Keratinocyte (primary cell): Measurements from ENCODE around the gene RFTN1. TPM values are rescaled to one million over a fixed set of nuclear protein-coding genes. Genes with fewer than 3 reads are reported as not detected.

Experiments
- DNase-seq: peaks from one replicate; pipeline ENCODE4 v3.0.0-alpha.2; 2011; ENCODE audit warnings: low read depth, missing footprints, low spot score
- FAIRE-seq: peaks from 2 replicates; lab custom pipeline; 2011; peaks lifted over from hg19 to GRCh38; lab: Jason Lieb, UNC
- H2AFZ ChIP-seq: 2 replicates; pipeline ENCODE4 v1.6.0; 2012; ENCODE audit warnings: low read length, control low read depth, inconsistent platforms; ENCODE audit not compliant: control insufficient read depth
- H3K27ac ChIP-seq: 2 replicates; pipeline ENCODE4 v1.5.1; 2011; ENCODE audit warnings: low read length; ENCODE audit not compliant: control insufficient read depth, insufficient read depth
- H3K27me3 ChIP-seq: 3 replicates; pipeline ENCODE4 v1.6.0; 2011; ENCODE audit warnings: low read length; ENCODE audit not compliant: control insufficient read depth, insufficient read depth; ENCODE audit errors: extremely low read depth
- H3K36me3 ChIP-seq, 2 experiments: 2 replicates in 1 of 2; 3 replicates in 1 of 2; pipeline ENCODE4 v1.5.1; 2011; ENCODE audit warnings: low read length in 2 of 2, mild to moderate bottlenecking in 1 of 2; ENCODE audit not compliant: control insufficient read depth in 2 of 2, insufficient read depth in 2 of 2; ENCODE audit errors: extremely low read depth in 1 of 2
- H3K4me1 ChIP-seq: 3 replicates; pipeline ENCODE4 v1.5.1; 2011; ENCODE audit warnings: low read length; ENCODE audit not compliant: control insufficient read depth, insufficient read depth; ENCODE audit errors: extremely low read depth
- H3K4me2 ChIP-seq: 3 replicates; pipeline ENCODE4 v1.6.0; 2011; ENCODE audit warnings: low read depth, low read length; ENCODE audit not compliant: control insufficient read depth, insufficient read depth; ENCODE audit errors: extremely low read depth
- H3K4me3 ChIP-seq, 3 experiments: fragments of 200-600 bp in 1 of 3; sonication (generic) in 1 of 3; 2 replicates in 2 of 3; 3 replicates in 1 of 3; pipeline ENCODE4 v1.5.1; 2011 to 2016; ENCODE audit warnings: low read length in 3 of 3, mild to moderate bottlenecking in 3 of 3, control low read depth in 2 of 3, inconsistent platforms in 1 of 3, low read depth in 1 of 3, mixed read lengths in 1 of 3, mixed run types in 1 of 3, moderate library complexity in 1 of 3; ENCODE audit not compliant: control insufficient read depth in 2 of 3, insufficient read depth in 2 of 3; ENCODE audit errors: extremely low read depth in 1 of 3
- H3K79me2 ChIP-seq: 2 replicates; pipeline ENCODE4 v1.6.0; 2012; ENCODE audit warnings: low read length; ENCODE audit not compliant: control insufficient read depth, insufficient read depth
- H3K9ac ChIP-seq: 3 replicates; pipeline ENCODE4 v1.6.0; 2011; ENCODE audit warnings: low read length; ENCODE audit not compliant: control insufficient read depth, insufficient read depth; ENCODE audit errors: extremely low read depth
- H3K9me1 ChIP-seq: 3 replicates; pipeline ENCODE4 v1.6.0; 2011; ENCODE audit warnings: low read length; ENCODE audit not compliant: control insufficient read depth, insufficient read depth; ENCODE audit errors: extremely low read depth
- H3K9me3 ChIP-seq: 2 replicates; pipeline ENCODE4 v1.5.1; 2012; ENCODE audit warnings: low read depth, low read length; ENCODE audit not compliant: control insufficient read depth
- H4K20me1 ChIP-seq: 3 replicates; pipeline ENCODE4 v1.6.0; 2011; ENCODE audit warnings: low read length; ENCODE audit not compliant: control insufficient read depth, insufficient read depth; ENCODE audit errors: extremely low read depth
- EZH2 ChIP-seq: IDR thresholded peaks from one replicate; pipeline ENCODE4 v1.6.1; 2012; ENCODE audit warnings: inconsistent platforms, mild to moderate bottlenecking, low read length, moderate library complexity
- dilution Hi-C: fragments of 300-500 bp; cut with MboI; formaldehyde crosslinking; loops from one replicate; pipeline ENCODE4 v1.7.0; 2020; ENCODE audit warnings: low sequenced_read_pairs; ENCODE audit not compliant: extremely low pct_ligation_motif_present
- polyA plus RNA-seq, 5 experiments: library from polyadenylated mRNA; depleted of rRNA in 3 of 5; stranded (reverse) in 3 of 5; stranded (forward) in 1 of 5; unstranded in 1 of 5; fragments of >200 nt; gene quantifications; 1 replicate in 1 of 5; 2 replicates in 3 of 5; 3 replicates in 1 of 5; pipeline versions ENCODE4 v1.2.1 to v1.2.3, GENCODE V29; 2011 to 2012; ENCODE audit warnings: missing spikeins in 2 of 5, low read depth in 1 of 5, low replicate concordance in 1 of 5
- TF ChIP-seq, protein P1 (sequence below), 3 experiments: IDR thresholded peaks in 1 of 3; conservative IDR thresholded peaks in 1 of 3; optimal IDR thresholded peaks in 1 of 3; 2 replicates in 2 of 3; 3 replicates in 1 of 3; pipeline versions ENCODE3 to v1.5.1; 2011; ENCODE audit warnings: low read length in 3 of 3, mild to moderate bottlenecking in 3 of 3, moderate library complexity in 2 of 3, control low read depth in 1 of 3, inconsistent platforms in 1 of 3; ENCODE audit not compliant: insufficient read depth in 2 of 3; ENCODE audit errors: extremely low read depth in 1 of 3

RFTN1 gene
- polyA plus RNA-seq, 1 donor (not counting 4 experiments of a cell fraction or from before 2014, with no cell fraction given), result 18.0 TPM

DNA sequence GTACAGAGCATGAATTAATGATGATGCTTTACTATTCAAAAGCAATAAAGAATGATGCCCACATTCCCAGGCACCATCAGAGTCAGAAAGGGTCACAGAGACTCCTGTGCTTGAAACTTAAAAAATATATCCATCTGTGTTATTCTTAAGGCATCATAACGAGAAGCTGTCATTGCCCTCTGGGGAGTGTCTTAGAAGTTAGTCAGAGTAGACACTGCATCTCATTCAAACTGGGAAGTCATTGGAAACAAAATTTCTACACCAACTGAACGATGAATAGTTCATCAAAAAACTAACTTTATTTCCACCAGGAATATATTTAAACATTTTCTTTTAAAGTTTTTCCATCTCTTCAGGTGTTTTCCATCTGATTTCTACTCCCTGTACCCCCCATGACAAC lies 122.9 kb downstream of the RFTN1 start:
- H3K9me1 ChIP-seq, result no peaks in the 10 kb centered on the region
- no peak overlapping the region for H3K9ac ChIP-seq
- dilution Hi-C loops, result no loop called here
- H3K36me3 ChIP-seq, result no peaks in the 10 kb centered on the region
- TF ChIP-seq, protein P1, sequence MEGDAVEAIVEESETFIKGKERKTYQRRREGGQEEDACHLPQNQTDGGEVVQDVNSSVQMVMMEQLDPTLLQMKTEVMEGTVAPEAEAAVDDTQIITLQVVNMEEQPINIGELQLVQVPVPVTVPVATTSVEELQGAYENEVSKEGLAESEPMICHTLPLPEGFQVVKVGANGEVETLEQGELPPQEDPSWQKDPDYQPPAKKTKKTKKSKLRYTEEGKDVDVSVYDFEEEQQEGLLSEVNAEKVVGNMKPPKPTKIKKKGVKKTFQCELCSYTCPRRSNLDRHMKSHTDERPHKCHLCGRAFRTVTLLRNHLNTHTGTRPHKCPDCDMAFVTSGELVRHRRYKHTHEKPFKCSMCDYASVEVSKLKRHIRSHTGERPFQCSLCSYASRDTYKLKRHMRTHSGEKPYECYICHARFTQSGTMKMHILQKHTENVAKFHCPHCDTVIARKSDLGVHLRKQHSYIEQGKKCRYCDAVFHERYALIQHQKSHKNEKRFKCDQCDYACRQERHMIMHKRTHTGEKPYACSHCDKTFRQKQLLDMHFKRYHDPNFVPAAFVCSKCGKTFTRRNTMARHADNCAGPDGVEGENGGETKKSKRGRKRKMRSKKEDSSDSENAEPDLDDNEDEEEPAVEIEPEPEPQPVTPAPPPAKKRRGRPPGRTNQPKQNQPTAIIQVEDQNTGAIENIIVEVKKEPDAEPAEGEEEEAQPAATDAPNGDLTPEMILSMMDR (optimal IDR thresholded peaks at IDR 0.05 in 1 of 3, IDR thresholded peaks at IDR 0.05 in 1 of 3, conservative IDR thresholded peaks at IDR 0.05 in 1 of 3; ENCODE audit: extremely low read depth in 1 of 3, insufficient read depth in 2 of 3, low read length in 3 of 3), result no peak
- TF ChIP-seq EZH2, result no peak
- H3K27me3 ChIP-seq, result no peaks in the 10 kb centered on the region
- H3K9me3 ChIP-seq, result no peaks in the 10 kb centered on the region
- H2AFZ ChIP-seq, result no peak overlapping the region
- no peak for FAIRE-seq
- H3K4me2 ChIP-seq, result no peak overlapping the region
- no peak overlapping the region for H3K27ac ChIP-seq
- no peaks in the 10 kb centered on the region for H3K79me2 ChIP-seq
- H4K20me1 ChIP-seq, result no peaks in the 10 kb centered on the region
- no peak for DNase-seq
- H3K4me1 ChIP-seq, result peaks cover 12% of the 10 kb centered on the region
- no peak overlapping the region for H3K4me3 ChIP-seq

DNA sequence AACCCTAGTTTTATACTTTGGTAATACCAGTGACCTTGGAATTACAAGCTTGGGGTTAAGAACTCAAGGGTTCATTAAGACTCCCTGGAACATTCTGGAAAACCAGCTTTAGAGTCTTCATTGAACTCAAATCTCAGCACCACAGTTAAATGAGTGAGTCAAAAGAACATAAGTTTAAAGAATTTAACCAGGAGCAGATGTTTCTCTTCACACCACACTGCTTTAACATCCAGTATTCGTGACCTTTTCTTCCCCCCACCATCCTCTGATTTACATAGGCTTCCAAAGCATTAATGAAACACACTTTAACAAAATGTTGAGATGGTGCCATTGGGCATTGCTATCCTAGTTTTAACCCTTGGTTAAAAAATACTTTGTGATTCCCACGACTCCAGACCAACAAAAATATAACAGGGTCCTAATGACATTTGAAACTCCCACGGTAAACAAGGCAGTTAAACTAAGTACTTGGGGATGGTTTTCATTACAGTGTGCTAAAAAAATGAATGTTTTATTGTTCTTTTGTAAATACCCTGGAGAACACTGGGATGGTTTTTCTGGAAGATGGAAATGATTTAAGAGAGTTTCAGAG lies 124.6 kb downstream of the RFTN1 start:
- no peak overlapping the region for H2AFZ ChIP-seq
- no peak overlapping the region for H3K9ac ChIP-seq
- H3K27me3 ChIP-seq, result no peaks in the 10 kb centered on the region
- FAIRE-seq (no peak), DNase-seq (no peak)
- no peak for TF ChIP-seq EZH2
- TF ChIP-seq, protein P1 (optimal IDR thresholded peaks at IDR 0.05 in 1 of 3, IDR thresholded peaks at IDR 0.05 in 1 of 3, conservative IDR thresholded peaks at IDR 0.05 in 1 of 3; ENCODE audit: extremely low read depth in 1 of 3, insufficient read depth in 2 of 3, low read length in 3 of 3), result no peak
- no peak overlapping the region for H3K4me3 ChIP-seq
- no peaks in the 10 kb centered on the region for H3K36me3 ChIP-seq
- H3K79me2 ChIP-seq, result no peaks in the 10 kb centered on the region
- H3K9me1 ChIP-seq, result no peaks in the 10 kb centered on the region
- no peaks in the 10 kb centered on the region for H3K9me3 ChIP-seq
- peaks cover 12% of the 10 kb centered on the region for H3K4me1 ChIP-seq
- dilution Hi-C loops, result no loop called here
- H3K4me2 ChIP-seq, result no peak overlapping the region
- H3K27ac ChIP-seq, result no peak overlapping the region
- H4K20me1 ChIP-seq, result no peaks in the 10 kb centered on the region
